GM23338 (cell line): ENCODE data around the gene RPL3. TPM values are rescaled to one million over a fixed set of nuclear protein-coding genes. Genes with fewer than 3 reads are reported as not detected.

ENCODE experiments used
- polyA plus RNA-seq: library from polyadenylated mRNA; unstranded; fragments of >200 nt; fragmentation: Nextera tagmentation; extraction: Ambion mirVana; gene quantifications from 2 replicates; pipeline ENCODE4 v1.2.1, GENCODE V29; 2016
- small RNA-seq: library from RNA; depleted of rRNA; stranded (forward); fragments of <200 nt; gene quantifications from one replicate; pipeline ENCODE3, GENCODE V24; 2014; ENCODE audit warnings: low replicate concordance
- total RNA-seq: library from RNA; depleted of rRNA; stranded (reverse); fragments of >200 nt; shearing (Covaris generic); gene quantifications from 2 replicates; pipeline ENCODE4 v1.2.3, GENCODE V29; 2014; rRNA removed

Gene RPL3
- total and polyA plus RNA-seq, 2 experiments from 2014 or later: 1,983 to 3,244 TPM

Small RNAs within 50 kb of the gene (small RNA-seq; reads per million reads assigned to genes)
- gene SNORD43 (not detected), gene SNORD83A (1,887 reads per million, percentile 100 among the genes with 10 or more reads in this experiment), gene SNORD83B (not detected)

Other genes with a start within 250 kb of the RPL3 start
- 2.6 and 3.3 TPM in 2 replicates for gene APOBEC3G, start 242.3 kb downstream of the RPL3 start, total RNA-seq
- gene APOBEC3G, start 242.3 kb downstream of the RPL3 start, polyA plus RNA-seq: 1.8 and 2.1 TPM in 2 replicates
- gene APOBEC3H, start 222.4 kb downstream of the RPL3 start, total RNA-seq: not detected in 2 replicates
- not detected in 2 replicates for gene APOBEC3H, start 222.4 kb downstream of the RPL3 start, polyA plus RNA-seq
- gene CBX7, start 166.9 kb downstream of the RPL3 start, total RNA-seq: 11.5 and 12.7 TPM in 2 replicates
- gene CBX7, start 166.9 kb downstream of the RPL3 start, polyA plus RNA-seq: 2.6 and 2.8 TPM in 2 replicates
- 5.2 and 8.0 TPM in 2 replicates for gene PDGFB, start 74.6 kb downstream of the RPL3 start, total RNA-seq
- 1.9 and 2.2 TPM in 2 replicates for gene PDGFB, start 74.6 kb downstream of the RPL3 start, polyA plus RNA-seq
- gene SYNGR1, start 30.4 kb upstream of the RPL3 start, total RNA-seq: 12.3 and 30.9 TPM in 2 replicates
- 37.0 and 37.7 TPM in 2 replicates for gene SYNGR1, start 30.4 kb upstream of the RPL3 start, polyA plus RNA-seq
- 18.0 and 27.5 TPM in 2 replicates for gene TAB1, start 80.2 kb upstream of the RPL3 start, total RNA-seq
- 10.7 and 12.4 TPM in 2 replicates for gene TAB1, start 80.2 kb upstream of the RPL3 start, polyA plus RNA-seq
- gene MGAT3, start 137.4 kb upstream of the RPL3 start, total RNA-seq: 10.2 and 13.1 TPM in 2 replicates
- gene MGAT3, start 137.4 kb upstream of the RPL3 start, polyA plus RNA-seq: 1.6 and 1.7 TPM in 2 replicates
- gene MIEF1, start 182.7 kb upstream of the RPL3 start, total RNA-seq: 30.0 and 40.1 TPM in 2 replicates
- 12.2 and 13.2 TPM in 2 replicates for gene MIEF1, start 182.7 kb upstream of the RPL3 start, polyA plus RNA-seq
- gene ATF4, start 200.9 kb upstream of the RPL3 start, total RNA-seq: 366 and 446 TPM in 2 replicates
- gene ATF4, start 200.9 kb upstream of the RPL3 start, polyA plus RNA-seq: 553 and 628 TPM in 2 replicates
- 153 and 169 TPM in 2 replicates for gene RPS19BP1, start 213.1 kb upstream of the RPL3 start, total RNA-seq
- gene RPS19BP1, start 213.1 kb upstream of the RPL3 start, polyA plus RNA-seq: 215 and 216 TPM in 2 replicates